NCI-H146 treated with DMSO at 0.1 percent for 48 hours (cell line): ENCODE data around the gene SBK3.
A peak's percentile ranks its signal among the peaks of the same experiment; 100 is the strongest.
"Not testable (repeated sequence)": the region's sequence is repeated elsewhere in the genome, so short reads cannot be mapped to it uniquely, and the experiment has no call there.

ENCODE experiments used
- DNase-seq: peaks from one replicate; lab custom pipeline; 2025; ENCODE audit not compliant: unreplicated experiment; lab: John Stamatoyannopoulos, UW

The SBK3 gene

GRCh38 chr19:55519451-55520311 is 25.7 kb downstream of the SBK3 start:
- no peak for DNase-seq

GRCh38 chr19:55516878-55517620 is 28.3 kb downstream of the SBK3 start:
- DNase-seq, result peak; percentile 82

DNA sequence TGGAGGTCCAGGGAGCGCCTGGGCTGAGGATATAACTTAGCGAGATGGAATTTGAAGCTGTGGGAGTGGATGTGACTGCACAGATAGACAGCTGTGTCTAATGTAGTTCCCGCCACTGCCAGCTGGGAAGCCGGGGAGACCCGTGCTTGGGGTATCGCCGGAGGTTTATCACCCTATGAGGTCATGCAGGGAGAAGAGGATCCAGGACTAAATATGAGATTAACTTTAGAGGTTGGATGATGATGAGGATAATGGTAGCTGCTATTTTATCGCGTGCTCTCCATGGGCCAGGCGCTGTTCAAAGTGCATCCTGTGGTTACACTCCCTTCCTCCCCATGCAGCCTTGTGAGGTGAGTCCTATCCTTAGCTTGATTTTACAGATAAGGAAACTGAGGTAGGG is 37.2 kb downstream of the SBK3 start:
- no peak for DNase-seq

DNA sequence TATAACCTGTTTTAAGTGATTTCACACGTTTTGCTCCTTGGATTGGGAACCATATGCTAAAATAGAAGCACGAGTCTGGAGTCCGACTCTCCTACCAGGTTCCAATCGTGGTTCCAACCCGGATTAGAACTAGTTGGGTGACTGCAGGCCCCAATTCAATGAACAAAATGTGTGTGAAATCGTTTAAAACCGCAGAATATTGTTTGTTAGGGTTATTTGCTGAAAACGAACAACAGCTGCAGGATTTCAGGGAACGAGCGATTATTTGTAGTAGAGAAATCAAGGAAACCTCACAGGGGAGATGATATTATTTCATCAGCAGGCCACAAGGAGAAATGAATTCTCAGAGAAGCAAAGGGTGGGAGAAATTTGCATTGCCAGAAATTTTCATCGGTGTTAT is 40.4 kb downstream of the SBK3 start:
- DNase-seq, result no peak

GRCh38 chr19:55504252-55504603 is 41.1 kb downstream of the SBK3 start:
- no peak for DNase-seq

DNA sequence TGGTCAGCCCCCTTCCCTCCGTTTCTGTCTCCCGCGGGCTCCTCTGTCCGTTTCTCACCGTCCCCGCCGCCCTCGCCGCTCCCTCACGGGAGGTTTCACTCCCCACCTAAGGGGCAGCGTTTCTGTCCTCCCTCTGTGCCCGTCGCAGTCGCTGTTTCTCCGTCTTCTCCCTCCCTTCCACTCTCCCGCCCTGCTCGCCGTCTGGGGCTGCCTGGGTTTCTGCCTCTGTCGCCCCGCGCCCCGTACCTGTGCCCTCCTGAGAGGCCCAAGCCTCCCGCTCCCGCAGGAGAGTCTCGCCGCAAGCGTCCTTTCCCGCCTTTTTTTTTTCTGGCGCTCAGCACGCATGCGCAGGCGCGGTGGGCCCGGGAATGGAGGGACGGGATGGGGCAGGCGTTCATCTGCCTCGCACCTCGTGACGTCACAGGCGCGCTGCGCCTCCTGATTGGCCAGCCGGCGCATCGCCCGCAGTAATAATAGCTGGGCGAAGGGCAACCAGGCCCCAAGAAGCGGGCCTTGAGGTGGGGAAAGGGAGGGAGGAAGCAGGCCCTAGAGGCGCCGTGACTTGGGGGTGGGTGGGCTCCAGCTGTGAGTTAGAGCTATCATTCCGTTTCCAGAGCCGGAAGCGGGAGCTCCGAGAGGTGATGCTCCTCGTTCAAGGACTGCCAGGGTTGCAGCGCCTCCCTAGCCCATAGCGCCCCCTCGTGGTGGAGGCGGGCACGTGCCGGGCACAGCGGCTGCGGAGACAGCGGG is 41.7 kb downstream of the SBK3 start:
- peak; percentile 92 for DNase-seq

GRCh38 chr19:55503157-55503501 is 42.2 kb downstream of the SBK3 start:
- DNase-seq, result no peak

DNA sequence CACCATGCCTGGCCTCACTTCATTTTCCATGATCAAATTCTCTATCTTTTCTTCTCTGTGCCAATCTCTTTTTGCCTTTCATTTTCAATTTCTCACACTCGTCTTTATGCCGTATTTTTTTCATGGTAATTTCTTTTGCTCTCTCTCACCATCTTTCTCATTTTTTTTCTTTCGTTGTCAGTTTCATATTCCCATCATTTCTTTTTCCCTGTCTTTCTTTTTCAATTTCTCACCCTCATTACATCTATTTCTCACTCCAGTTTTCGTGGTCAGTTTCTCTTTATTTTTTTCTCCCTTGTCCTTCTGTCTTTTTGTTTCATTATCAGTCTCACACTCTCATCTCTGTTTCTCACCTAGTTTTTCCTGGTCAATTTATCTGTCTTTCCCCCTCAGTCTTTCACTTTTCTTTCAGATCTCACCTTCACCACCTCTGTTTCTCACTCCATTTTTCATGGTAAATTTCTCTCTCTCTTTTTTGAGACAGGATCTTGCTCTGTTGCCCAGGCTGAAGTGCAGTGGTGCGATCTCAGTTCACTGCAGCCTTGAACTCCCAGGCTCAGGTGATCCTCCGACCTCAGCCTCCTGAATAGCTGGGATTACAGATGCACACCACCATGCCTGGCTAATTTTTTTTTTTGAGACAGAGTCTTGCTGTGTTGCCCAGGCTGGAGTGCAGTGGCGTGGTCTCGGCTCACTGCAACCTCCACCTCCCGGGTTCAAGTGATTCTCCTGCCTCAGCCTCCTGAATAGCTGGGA is 43.0 kb downstream of the SBK3 start:
- no peak for DNase-seq

DNA sequence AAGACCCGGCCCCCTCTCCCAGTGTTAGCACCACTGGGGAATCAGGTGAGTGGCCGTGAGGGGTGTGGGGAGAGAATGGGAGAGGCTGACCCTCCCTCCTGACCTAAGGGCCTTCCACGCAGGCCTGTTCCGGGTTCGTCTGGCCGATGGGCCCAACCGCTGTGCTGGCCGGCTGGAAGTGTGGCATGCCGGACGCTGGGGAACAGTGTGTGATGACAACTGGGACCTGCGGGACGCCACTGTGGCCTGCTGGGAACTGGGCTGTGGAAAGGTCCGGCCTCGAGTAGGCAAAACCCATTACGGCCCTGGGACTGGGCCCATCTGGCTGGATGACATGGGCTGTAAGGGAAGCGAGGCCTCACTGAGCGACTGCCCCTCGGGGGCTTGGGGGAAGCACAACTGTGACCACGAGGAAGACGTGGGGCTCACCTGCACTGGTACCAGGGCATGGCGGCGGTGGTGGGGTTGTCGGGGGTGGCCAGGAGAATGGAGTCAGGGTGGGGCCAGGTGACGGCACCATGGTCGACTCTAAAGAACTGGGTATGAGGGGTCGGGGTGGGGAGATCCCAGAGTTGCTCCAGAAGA is 44.9 kb downstream of the SBK3 start:
- DNase-seq, result no peak

- peak; percentile 18 for DNase-seq
Measured at GRCh38 chr19:55498246-55498840, 47.0 kb downstream of the SBK3 start.

GRCh38 chr19:55497763-55498162 is 47.6 kb downstream of the SBK3 start:
- DNase-seq, result no peak

DNA sequence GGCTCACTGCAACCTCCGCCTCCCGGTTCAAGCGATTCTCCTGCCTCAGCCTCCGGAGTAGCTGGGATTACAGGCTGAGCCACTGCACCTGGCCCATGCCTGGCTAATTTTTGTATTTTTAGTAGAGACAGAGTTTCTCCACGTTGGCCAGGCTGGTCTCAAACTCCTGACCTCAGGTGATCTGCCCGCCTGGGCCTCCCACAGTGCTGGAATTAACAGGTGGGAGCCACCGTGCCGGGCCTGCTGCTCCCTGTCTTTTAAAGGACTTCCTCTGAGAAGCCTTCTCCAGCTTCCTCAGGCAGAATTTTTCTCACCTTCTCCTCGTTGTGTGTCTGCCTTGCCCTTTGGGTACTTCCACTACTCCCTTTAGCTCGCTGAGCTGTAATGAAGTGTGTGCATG is 48.5 kb downstream of the SBK3 start:
- not testable (repeated sequence) for DNase-seq

DNA sequence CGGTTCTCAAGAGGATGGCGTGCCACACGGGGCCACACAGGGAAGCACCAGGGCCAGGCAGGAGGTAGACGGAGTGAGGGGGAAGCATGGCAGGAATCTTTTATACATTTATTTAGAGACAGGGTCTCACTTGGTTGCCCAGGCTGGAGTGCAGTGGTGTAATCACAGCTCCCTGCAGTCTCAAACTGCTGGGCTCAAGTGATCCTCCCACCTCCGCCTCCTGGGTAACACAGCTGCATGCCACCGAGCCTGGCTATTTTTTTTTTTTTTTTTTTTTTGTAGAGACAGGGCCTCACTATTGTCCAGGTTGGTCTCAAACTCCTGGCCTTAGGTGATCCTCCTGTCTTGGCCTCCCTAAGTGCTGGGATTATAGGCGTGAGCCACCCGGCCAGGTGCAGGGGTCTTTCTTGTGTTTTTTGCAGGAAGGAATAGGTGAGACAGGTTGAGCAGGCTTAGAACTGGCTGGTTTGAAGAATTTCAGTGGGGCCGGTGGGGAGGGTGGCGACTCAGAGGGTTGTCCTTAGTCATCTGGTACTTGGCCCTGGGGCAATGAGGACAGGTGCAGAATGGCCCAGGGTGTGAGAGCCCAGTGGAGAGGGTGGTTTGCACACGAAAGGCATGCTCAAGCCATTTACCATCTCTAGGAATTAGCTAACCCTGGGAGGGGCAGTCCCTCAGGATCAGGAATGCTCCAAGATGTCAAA is 49.5 kb downstream of the SBK3 start:
- DNase-seq, result peak; percentile 63

DNA sequence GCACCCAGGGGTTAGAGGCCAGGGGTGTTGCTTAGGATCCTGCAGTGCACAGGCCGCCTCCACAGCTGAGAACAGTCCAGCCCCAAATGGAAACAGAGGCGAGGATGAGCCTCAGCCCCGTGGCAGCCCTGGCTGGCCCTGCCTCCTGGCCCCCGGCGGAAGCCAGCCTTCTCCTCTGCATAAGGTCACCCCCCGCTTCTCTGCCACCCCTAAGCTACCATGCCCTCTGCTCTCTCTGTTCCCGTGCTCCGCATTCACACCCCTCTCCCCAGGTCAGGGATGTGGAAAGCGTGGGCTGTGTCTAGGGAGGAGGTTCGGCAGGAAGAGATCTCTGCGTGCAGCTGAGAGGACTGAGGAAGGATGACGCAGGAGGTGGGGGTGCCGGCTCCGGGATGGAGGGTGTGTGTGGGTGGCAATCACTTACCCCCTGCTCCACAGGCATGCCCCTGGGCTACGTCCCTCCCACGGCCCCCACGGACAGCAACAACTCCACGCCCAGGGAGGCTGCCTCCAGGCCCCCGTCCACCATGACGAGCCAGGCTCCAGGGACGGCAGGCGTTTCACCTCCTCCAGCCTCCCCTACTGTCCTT is 51.1 kb downstream of the SBK3 start:
- no peak for DNase-seq

- DNase-seq, result no peak
Measured at GRCh38 chr19:55493645-55494171, 51.6 kb downstream of the SBK3 start.

DNA sequence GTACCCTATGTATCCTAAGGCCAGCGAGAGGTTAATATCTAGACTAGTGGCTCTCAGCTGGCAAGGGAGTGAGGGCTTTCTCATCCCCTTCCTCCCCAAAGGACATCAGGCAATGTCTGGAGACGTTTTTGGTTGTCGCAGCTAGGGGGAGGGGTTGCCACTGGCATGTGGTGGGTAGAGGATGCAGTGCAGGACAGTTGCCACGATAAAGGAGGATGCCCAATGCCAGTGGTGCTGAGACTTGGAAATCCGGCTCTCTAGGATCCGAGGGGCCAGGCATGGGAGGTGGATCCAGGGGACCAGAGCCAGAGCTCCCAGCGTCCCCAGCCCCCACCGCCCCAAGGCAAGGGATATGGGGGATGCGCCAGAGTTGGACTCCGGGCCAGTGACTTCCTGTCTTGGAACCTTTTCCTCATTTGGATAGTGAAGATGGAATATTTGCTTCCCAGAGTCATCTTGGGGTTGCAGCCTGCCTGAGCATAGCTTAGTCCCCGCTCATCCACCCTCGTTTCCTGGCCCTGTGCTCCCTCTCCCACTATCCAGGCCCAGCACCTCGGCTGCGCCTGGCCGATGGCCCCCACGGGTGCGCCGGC is 52.2 kb downstream of the SBK3 start:
- DNase-seq, result no peak

DNA sequence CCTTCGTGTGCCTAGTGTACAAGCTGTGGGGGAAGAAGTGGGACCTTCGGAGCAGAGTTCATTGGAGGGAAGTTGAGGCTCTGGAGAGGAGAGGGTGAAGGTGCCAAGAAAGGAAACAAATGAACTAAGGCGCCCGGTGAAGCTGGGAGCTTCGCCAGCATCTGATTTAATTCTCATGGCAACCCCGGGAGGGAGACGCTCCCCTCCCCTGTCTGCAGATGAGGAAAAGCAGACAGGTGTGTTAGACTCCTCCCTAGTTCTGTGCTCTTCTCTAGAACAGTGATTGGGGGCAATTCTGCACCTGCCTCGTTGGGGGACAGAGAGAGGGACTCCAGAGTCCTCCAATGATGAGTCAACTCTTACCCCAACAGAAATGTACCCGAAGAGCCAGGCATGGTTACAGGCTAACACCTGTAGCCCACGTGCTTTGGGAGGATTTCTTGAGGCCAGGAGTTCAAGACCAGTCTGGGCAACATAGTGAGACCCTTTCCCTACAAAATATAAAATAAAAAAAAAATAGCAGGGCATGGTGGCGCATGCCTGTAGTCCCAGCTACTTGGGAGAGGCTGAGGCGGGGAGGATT is 52.9 kb downstream of the SBK3 start:
- DNase-seq, result peak; percentile 41
